Epithelial cell of esophagus (primary cell): Measurements from ENCODE around the gene NCF2.
"Not testable (repeated sequence)": the region's sequence is repeated elsewhere in the genome, so short reads cannot be mapped to it uniquely, and the experiment has no call there.

Source experiments
- DNase-seq: peaks from one replicate; pipeline ENCODE4 v3.0.0; 2010; ENCODE audit warnings: low read depth
- H3K4me3 ChIP-seq: 2 replicates; pipeline ENCODE4 v1.5.1; 2011; ENCODE audit warnings: mild to moderate bottlenecking, low read length, control low read depth
- CTCF ChIP-seq: IDR thresholded peaks from 2 replicates; pipeline ENCODE4 v1.5.1; 2011; ENCODE audit warnings: low read depth, mild to moderate bottlenecking, low read length, control low read depth, inconsistent platforms; ENCODE audit not compliant: insufficient read depth; ENCODE audit errors: missing control alignments

Gene NCF2

GRCh38 chr1:183634429-183635065, 44.3 kb upstream of the NCF2 start:
- no peak for TF ChIP-seq CTCF
- DNase-seq, result no peak

GRCh38 chr1:183633676-183634343, 43.6 kb upstream of the NCF2 start:
- DNase-seq, result peak; percentile 68
- peak overlapping the region; percentile 91 for H3K4me3 ChIP-seq
- peak; percentile 71 for TF ChIP-seq CTCF

More at GRCh38 chr1:183634429-183635065, 44.3 kb upstream of the NCF2 start:
- H3K4me3 ChIP-seq, result peak overlapping the region; percentile 91

- DNase-seq, result no peak
- no peak for TF ChIP-seq CTCF
- peak overlapping the region; percentile 91 for H3K4me3 ChIP-seq
Observed at GRCh38 chr1:183632964-183633363, 42.7 kb upstream of the NCF2 start.

- peak; percentile 54 for DNase-seq
- H3K4me3 ChIP-seq, result no peak overlapping the region
- TF ChIP-seq CTCF, result no peak
Observed at GRCh38 chr1:183632114-183632513, 41.9 kb upstream of the NCF2 start.

- no peak for DNase-seq
Observed at GRCh38 chr1:183630748-183631147, 40.5 kb upstream of the NCF2 start.

GRCh38 chr1:183628537-183628936, 38.3 kb upstream of the NCF2 start:
- no peak for DNase-seq
- H3K4me3 ChIP-seq, result no peak overlapping the region
- no peak for TF ChIP-seq CTCF

More at GRCh38 chr1:183630748-183631147, 40.5 kb upstream of the NCF2 start:
- no peak overlapping the region for H3K4me3 ChIP-seq
- no peak for TF ChIP-seq CTCF

GRCh38 chr1:183626236-183626635, 36.0 kb upstream of the NCF2 start:
- DNase-seq, H3K4me3 ChIP-seq: not testable (repeated sequence)
